SK-N-MC (cell line): ENCODE results near the gene METTL14.

Experiments used
- EZH2 ChIP-seq: fragments of 200-600 bp; sonication (generic); IDR thresholded peaks from one replicate; pipeline ENCODE4 v1.6.1; 2017; ENCODE audit warnings: antibody characterized with exemption
- FOXP2 ChIP-seq: optimal IDR thresholded peaks from 2 replicates; pipeline ENCODE3; 2011; ENCODE audit warnings: mild to moderate bottlenecking, moderate library complexity; ENCODE audit not compliant: insufficient read depth; ENCODE audit errors: extremely low read length, control extremely low read depth
- POLR2AphosphoS5 ChIP-seq: IDR thresholded peaks from 2 replicates; pipeline ENCODE4 v1.6.1; 2012; ENCODE audit warnings: mild to moderate bottlenecking, low read depth, low read length, borderline replicate concordance

- TF ChIP-seq POLR2AphosphoS5 (no peak), FOXP2 (no peak), EZH2 (no peak)
Measured at GRCh38 chr4:118723369-118723768, 38.2 kb downstream of the METTL14 start.
